ENCODE data around the gene NTM. TPM values are rescaled to one million over a fixed set of nuclear protein-coding genes. Genes with fewer than 3 reads are reported as not detected.

Gene NTM
- total and polyA plus RNA-seq, 9 donors = 0.16 to 8.5 (median 0.55) TPM; not detected in 3

DNA sequence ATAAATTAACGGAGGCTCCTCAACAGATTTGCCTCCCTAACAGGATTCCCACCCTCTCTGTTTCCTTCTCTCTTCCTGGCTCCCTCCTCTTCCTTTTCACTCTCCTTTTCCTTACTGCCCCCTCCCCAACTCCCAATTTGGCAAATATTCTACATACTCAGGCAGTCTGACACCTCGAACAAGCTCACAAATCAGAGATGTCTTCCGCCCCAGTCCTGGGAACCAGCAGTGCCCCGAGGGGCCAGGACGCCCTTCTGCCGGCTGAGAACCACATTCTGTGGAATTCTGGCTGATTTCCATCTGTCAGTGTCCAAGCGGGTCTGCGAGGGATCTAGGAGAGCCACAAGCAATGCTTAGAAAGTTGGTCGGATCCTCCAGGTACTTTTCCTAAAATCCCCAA lies 94.0 kb downstream of the NTM start:
- no peaks in the 10 kb centered on the region for H3K4me1 ChIP-seq (ENCODE audit: insufficient read depth)
- H3K9me3 ChIP-seq = no peaks in the 10 kb centered on the region
- H3K36me3 ChIP-seq = no peaks in the 10 kb centered on the region
- no peak overlapping the region for H3K4me3 ChIP-seq
- no peaks in the 10 kb centered on the region for H3K27me3 ChIP-seq
- TF ChIP-seq POLR2A (IDR thresholded peaks at IDR 0.05) (no peak), EP300 (IDR thresholded peaks at IDR 0.05) (no peak)
- TF ChIP-seq, protein P1, sequence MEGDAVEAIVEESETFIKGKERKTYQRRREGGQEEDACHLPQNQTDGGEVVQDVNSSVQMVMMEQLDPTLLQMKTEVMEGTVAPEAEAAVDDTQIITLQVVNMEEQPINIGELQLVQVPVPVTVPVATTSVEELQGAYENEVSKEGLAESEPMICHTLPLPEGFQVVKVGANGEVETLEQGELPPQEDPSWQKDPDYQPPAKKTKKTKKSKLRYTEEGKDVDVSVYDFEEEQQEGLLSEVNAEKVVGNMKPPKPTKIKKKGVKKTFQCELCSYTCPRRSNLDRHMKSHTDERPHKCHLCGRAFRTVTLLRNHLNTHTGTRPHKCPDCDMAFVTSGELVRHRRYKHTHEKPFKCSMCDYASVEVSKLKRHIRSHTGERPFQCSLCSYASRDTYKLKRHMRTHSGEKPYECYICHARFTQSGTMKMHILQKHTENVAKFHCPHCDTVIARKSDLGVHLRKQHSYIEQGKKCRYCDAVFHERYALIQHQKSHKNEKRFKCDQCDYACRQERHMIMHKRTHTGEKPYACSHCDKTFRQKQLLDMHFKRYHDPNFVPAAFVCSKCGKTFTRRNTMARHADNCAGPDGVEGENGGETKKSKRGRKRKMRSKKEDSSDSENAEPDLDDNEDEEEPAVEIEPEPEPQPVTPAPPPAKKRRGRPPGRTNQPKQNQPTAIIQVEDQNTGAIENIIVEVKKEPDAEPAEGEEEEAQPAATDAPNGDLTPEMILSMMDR (IDR thresholded peaks at IDR 0.05) = no peak
- intact Hi-C loops (cut with DNase I) = loop anchor here in 1 of 4 donors (10.0 kb wide), 1 partner anchor 200 kb away; no protein-coding TSS in a partner anchor
- no peak for DNase-seq
- H3K27ac ChIP-seq = no peak overlapping the region
- WGBS, 3 donors = 16 to 17% (median 16%) methylated on average over 9 of the region's 9 CpGs

DNA sequence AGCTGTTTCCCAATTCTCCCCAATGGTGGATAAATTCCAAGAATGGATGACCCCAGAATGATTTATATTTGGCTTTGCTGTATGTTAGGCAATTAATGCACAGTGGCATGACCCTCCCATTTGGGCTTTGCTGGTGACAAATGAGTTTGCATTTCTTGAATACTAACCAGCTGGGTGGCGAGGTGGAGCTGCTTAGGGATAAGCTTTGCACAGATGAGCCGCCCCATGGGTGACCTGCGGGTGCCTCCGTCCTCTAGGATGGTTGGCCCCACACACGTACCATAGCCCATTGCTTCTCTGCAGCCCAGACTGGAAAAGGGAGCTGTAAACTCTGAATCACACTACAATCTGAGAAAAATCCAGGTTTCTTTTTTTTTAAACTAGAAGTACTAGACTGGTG lies 94.6 kb downstream of the NTM start:
- Histone ChIP-seq H3K4me1 (ENCODE audit: insufficient read depth) (no peaks in the 10 kb centered on the region), H3K27ac (no peak overlapping the region), H3K4me3 (no peak overlapping the region), H3K27me3 (no peaks in the 10 kb centered on the region), H3K36me3 (no peaks in the 10 kb centered on the region), H3K9me3 (no peaks in the 10 kb centered on the region)
- no peak for DNase-seq
- intact Hi-C loops (cut with DNase I) = loop anchor here in 1 of 4 donors (10.0 kb wide), 1 partner anchor 200 kb away; no protein-coding TSS in a partner anchor
- 88 to 94% (median 90%) methylated on average over 5 of the region's 5 CpGs for WGBS, 3 donors
- TF ChIP-seq POLR2A (IDR thresholded peaks at IDR 0.05) = no peak
- TF ChIP-seq, protein P1 (IDR thresholded peaks at IDR 0.05) = no peak
- no peak for TF ChIP-seq EP300 (IDR thresholded peaks at IDR 0.05)

DNA sequence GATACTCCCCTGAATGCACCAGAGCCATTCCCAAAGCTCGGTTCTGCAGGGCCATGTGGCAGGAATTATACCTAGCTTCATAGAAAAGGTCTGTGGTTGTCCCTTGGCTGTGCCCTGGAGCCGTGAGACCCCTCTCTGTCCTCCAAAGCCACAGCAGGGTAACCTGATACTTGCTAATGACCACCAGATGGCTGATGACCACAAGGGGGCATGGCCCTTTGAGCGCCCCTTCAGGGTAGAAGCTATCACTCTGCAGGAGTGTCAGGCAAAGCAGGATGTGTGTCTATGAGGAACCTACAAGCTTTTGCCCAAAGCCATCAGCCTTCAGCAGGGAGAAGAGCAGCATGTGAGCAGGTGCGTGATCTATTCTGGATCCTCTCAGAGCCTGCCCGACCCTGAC lies 95.3 kb downstream of the NTM start:
- TF ChIP-seq EP300 (IDR thresholded peaks at IDR 0.05) = no peak
- TF ChIP-seq, protein P1 (IDR thresholded peaks at IDR 0.05) = no peak
- TF ChIP-seq POLR2A (IDR thresholded peaks at IDR 0.05) = no peak
- no peaks in the 10 kb centered on the region for H3K9me3 ChIP-seq
- intact Hi-C loops (cut with DNase I) = loop anchor here in 1 of 4 donors (10.0 kb wide), 1 partner anchor 199 kb away; no protein-coding TSS in a partner anchor
- no peak for DNase-seq
- no peak overlapping the region for H3K4me3 ChIP-seq
- H3K27ac ChIP-seq = no peak overlapping the region
- no peaks in the 10 kb centered on the region for H3K4me1 ChIP-seq (ENCODE audit: insufficient read depth)
- WGBS, 3 donors = 64 to 68% (median 65%) methylated on average over 5 of the region's 5 CpGs
- H3K27me3 ChIP-seq = no peaks in the 10 kb centered on the region
- H3K36me3 ChIP-seq = no peaks in the 10 kb centered on the region

DNA sequence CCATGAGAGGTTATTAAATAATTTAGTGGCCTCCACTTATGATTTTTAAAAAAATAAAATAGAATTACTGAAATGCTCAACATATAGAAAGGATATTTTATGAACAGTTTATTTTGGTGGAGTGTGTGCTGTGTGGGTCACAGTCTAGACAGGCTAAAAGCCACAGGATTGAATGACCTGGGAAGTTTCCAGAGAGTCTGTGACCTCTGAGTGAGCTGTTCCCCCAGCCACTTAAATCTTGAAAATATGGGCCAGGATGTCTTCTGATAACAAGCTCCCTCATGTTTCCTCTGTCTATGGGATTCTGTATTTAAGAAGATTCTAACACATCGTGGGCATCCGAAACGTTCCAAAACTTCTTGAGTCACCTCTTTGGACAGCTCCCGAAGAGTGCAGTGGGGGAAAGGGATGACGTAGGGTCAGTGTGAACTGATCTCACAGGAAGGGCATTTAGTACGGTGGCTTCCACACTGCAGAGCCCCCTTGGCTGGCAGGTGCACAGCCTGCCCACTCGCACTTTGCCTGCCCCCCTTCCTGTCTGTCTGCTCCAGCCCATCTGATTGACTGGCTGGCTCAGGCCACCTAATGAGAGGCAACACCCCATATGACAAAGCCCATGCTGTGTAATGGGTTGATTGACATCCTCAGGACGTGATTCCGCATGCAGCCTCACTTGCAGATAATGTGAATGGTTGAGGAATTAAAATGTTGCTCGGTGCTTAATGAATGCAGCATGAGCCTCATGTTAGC lies 97.4 kb downstream of the NTM start:
- no peak for TF ChIP-seq POLR2A (IDR thresholded peaks at IDR 0.05)
- no peak for TF ChIP-seq EP300 (IDR thresholded peaks at IDR 0.05)
- TF ChIP-seq, protein P1 (IDR thresholded peaks at IDR 0.05) = no peak
- 25 to 44% (median 32%) methylated on average over 10 of the region's 10 CpGs for WGBS, 3 donors

More for the DNA sequence above, 97.4 kb downstream of the NTM start:
- intact Hi-C loops (cut with DNase I) = loop anchor here in 1 of 4 donors (10.0 kb wide), 1 partner anchor 197 kb away; no protein-coding TSS in a partner anchor
- Histone ChIP-seq H3K27ac (no peak overlapping the region), H3K9me3 (no peaks in the 10 kb centered on the region), H3K27me3 (no peaks in the 10 kb centered on the region), H3K4me3 (no peak overlapping the region), H3K4me1 (ENCODE audit: insufficient read depth) (no peaks in the 10 kb centered on the region), H3K36me3 (no peaks in the 10 kb centered on the region)
- no peak for DNase-seq
